Right lobe of liver (tissue), 4 donors: Measurements from ENCODE around the gene CD109.

Source experiments
- POLR2A ChIP-seq: fragments of 450-650 bp; IDR thresholded peaks from one replicate; pipeline ENCODE4 v1.6.1; 2017; ENCODE audit warnings: antibody characterized with exemption, mild to moderate bottlenecking
- TF ChIP-seq, protein P1 (sequence below), 4 donors: fragments of 200-600 bp in 3 of 4; fragments of 450-650 bp in 1 of 4; IDR thresholded peaks; one replicate each; pipeline versions ENCODE4 v1.5.1 to v1.8.0; 2016 to 2022; ENCODE audit warnings: antibody characterized with exemption in 4 of 4, mild to moderate bottlenecking in 2 of 4
- donor health status: DM: no; HTN: no; CAD: no.
- donor health status: DM: no; HTN: no; CAD: no.
- donor health status: DM: no; HTN: yes; CAD: no.

DNA sequence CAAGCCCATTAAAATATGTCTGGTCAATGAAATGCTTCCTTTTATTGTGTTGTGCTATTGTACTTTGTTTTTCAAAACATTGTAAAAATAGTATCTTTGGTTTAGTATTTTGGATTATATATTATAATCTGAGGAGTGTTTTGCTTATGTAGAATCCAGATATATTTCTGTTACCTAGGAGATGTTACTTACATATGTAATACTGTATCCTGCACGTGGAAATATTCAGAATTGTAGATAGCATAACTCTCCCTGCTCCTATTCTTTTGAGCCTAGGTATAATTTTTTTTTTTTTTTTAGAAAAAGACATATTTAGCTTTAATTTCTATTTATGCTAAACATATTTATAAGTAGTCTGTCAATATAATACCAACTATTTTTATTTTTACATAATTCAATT, 130.6 kb downstream of the CD109 start:
- TF ChIP-seq POLR2A, result no peak
- TF ChIP-seq, protein P1, sequence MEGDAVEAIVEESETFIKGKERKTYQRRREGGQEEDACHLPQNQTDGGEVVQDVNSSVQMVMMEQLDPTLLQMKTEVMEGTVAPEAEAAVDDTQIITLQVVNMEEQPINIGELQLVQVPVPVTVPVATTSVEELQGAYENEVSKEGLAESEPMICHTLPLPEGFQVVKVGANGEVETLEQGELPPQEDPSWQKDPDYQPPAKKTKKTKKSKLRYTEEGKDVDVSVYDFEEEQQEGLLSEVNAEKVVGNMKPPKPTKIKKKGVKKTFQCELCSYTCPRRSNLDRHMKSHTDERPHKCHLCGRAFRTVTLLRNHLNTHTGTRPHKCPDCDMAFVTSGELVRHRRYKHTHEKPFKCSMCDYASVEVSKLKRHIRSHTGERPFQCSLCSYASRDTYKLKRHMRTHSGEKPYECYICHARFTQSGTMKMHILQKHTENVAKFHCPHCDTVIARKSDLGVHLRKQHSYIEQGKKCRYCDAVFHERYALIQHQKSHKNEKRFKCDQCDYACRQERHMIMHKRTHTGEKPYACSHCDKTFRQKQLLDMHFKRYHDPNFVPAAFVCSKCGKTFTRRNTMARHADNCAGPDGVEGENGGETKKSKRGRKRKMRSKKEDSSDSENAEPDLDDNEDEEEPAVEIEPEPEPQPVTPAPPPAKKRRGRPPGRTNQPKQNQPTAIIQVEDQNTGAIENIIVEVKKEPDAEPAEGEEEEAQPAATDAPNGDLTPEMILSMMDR (IDR thresholded peaks at IDR 0.05), result no peak
